ENCODE data around the gene ZBTB34.

DNA sequence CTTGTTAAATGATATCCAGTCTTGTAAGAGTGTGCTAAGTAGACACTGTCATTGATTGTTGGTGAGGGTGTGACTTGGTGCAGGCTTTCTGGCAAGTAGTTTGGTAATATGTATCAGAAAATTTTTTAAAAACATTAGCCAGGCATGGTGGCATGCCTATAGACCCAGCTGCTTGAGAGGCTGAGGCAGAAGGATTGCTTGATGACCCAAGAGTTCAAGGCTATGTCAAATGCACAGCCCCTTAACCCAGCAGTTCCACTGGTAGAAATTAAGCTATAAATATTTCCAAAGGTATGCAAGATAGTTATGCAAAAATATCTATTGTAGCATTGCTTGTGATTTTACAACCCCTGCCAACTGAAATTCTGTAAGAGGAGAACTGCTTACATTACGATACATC, 31.4 kb upstream of the ZBTB34 start:
- TF ChIP-seq, protein P1, sequence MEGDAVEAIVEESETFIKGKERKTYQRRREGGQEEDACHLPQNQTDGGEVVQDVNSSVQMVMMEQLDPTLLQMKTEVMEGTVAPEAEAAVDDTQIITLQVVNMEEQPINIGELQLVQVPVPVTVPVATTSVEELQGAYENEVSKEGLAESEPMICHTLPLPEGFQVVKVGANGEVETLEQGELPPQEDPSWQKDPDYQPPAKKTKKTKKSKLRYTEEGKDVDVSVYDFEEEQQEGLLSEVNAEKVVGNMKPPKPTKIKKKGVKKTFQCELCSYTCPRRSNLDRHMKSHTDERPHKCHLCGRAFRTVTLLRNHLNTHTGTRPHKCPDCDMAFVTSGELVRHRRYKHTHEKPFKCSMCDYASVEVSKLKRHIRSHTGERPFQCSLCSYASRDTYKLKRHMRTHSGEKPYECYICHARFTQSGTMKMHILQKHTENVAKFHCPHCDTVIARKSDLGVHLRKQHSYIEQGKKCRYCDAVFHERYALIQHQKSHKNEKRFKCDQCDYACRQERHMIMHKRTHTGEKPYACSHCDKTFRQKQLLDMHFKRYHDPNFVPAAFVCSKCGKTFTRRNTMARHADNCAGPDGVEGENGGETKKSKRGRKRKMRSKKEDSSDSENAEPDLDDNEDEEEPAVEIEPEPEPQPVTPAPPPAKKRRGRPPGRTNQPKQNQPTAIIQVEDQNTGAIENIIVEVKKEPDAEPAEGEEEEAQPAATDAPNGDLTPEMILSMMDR (IDR thresholded peaks at IDR 0.05) = no peak
- TF ChIP-seq POLR2A (IDR thresholded peaks at IDR 0.05) = no peak
